Mesenchymal stem cell (in vitro differentiated cells and primary cell): ENCODE data around the gene APOD.
"Not testable (repeated sequence)": the region's sequence is repeated elsewhere in the genome, so short reads cannot be mapped to it uniquely, and the experiment has no call there.

Experiments
- DNase-seq: peaks from one replicate; pipeline ENCODE4 v3.0.0-alpha.2; 2013
- H2AFZ ChIP-seq: one replicate; pipeline ENCODE4 v1.6.1; 2013; ENCODE audit warnings: low read depth, mild to moderate bottlenecking, control low read depth, inconsistent platforms, low read length, moderate library complexity
- H2AK5ac ChIP-seq: 2 replicates; pipeline ENCODE4 v1.6.1; 2013; ENCODE audit warnings: low read length, moderate library complexity, mild to moderate bottlenecking, inconsistent platforms; ENCODE audit not compliant: severe bottlenecking
- H2BK120ac ChIP-seq: one replicate; pipeline ENCODE4 v1.6.1; 2013; ENCODE audit warnings: low read depth, mild to moderate bottlenecking, inconsistent platforms, low read length, moderate library complexity
- H2BK12ac ChIP-seq, 2 experiments: one replicate each; pipeline ENCODE4 v1.6.1; 2013; ENCODE audit warnings: inconsistent platforms in 2 of 2, low read length in 2 of 2, mild to moderate bottlenecking in 2 of 2, moderate library complexity in 2 of 2, control low read depth in 1 of 2
- H2BK15ac ChIP-seq: one replicate; pipeline ENCODE4 v1.6.1; 2013; ENCODE audit warnings: mild to moderate bottlenecking, low read depth, inconsistent platforms; ENCODE audit not compliant: poor library complexity, severe bottlenecking
- H2BK5ac ChIP-seq: 2 replicates; pipeline ENCODE4 v1.6.1; 2013; ENCODE audit warnings: low read depth, mild to moderate bottlenecking, low read length, control low read depth, inconsistent platforms; ENCODE audit not compliant: poor library complexity, severe bottlenecking
- H3K14ac ChIP-seq, 2 experiments: one replicate each; pipeline ENCODE4 v1.6.1; 2013; ENCODE audit warnings: inconsistent platforms in 2 of 2, low read length in 2 of 2, control low read depth in 1 of 2, mild to moderate bottlenecking in 1 of 2, moderate library complexity in 1 of 2
- H3K18ac ChIP-seq, 2 experiments: one replicate each; pipeline ENCODE4 v1.6.1; 2013; ENCODE audit warnings: inconsistent platforms in 2 of 2, low read length in 2 of 2, control low read depth in 1 of 2, low read depth in 1 of 2, mild to moderate bottlenecking in 1 of 2
- H3K23ac ChIP-seq, 2 experiments: one replicate each; pipeline ENCODE4 v1.6.1; 2013; ENCODE audit warnings: inconsistent platforms in 2 of 2, low read length in 2 of 2, mild to moderate bottlenecking in 2 of 2, moderate library complexity in 2 of 2, control low read depth in 1 of 2
- H3K27ac ChIP-seq: 2 replicates; pipeline ENCODE4 v1.5.1; 2013; ENCODE audit warnings: mild to moderate bottlenecking, moderate library complexity, low read length, control low read depth, inconsistent platforms; ENCODE audit not compliant: poor library complexity, severe bottlenecking
- H3K27me3 ChIP-seq, 2 experiments: 2 replicates each; pipeline versions ENCODE4 v1.6.1 to v1.7.0; 2013; ENCODE audit warnings: low read length in 2 of 2, mild to moderate bottlenecking in 2 of 2, moderate library complexity in 2 of 2, control low read depth in 1 of 2, inconsistent platforms in 1 of 2; ENCODE audit not compliant: control insufficient read depth in 1 of 2, insufficient read depth in 1 of 2
- H3K36me3 ChIP-seq, 2 experiments: 2 replicates each; pipeline versions ENCODE4 v1.6.1 to v1.7.0; 2013; ENCODE audit warnings: low read length in 2 of 2, control low read depth in 1 of 2, inconsistent platforms in 1 of 2, low read depth in 1 of 2, mild to moderate bottlenecking in 1 of 2; ENCODE audit not compliant: insufficient read depth in 2 of 2, control insufficient read depth in 1 of 2
- H3K4ac ChIP-seq, 2 experiments: one replicate each; pipeline ENCODE4 v1.6.1; 2013; ENCODE audit warnings: inconsistent platforms in 2 of 2, low read length in 2 of 2, mild to moderate bottlenecking in 2 of 2, moderate library complexity in 2 of 2, control low read depth in 1 of 2, low read depth in 1 of 2
- H3K4me1 ChIP-seq: 2 replicates; pipeline ENCODE4 v1.6.1; 2013; ENCODE audit warnings: low read depth, low read length, control low read depth; ENCODE audit not compliant: control insufficient read depth, insufficient read depth
- H3K4me2 ChIP-seq: 2 replicates; pipeline ENCODE4 v1.6.1; 2013; ENCODE audit warnings: low read length, mild to moderate bottlenecking, inconsistent platforms; ENCODE audit not compliant: poor library complexity, severe bottlenecking
- H3K4me3 ChIP-seq, 2 experiments: 2 replicates each; pipeline versions ENCODE4 v1.5.1 to v1.7.0; 2013; ENCODE audit warnings: low read length in 2 of 2, mild to moderate bottlenecking in 2 of 2, control low read depth in 1 of 2, low read depth in 1 of 2; ENCODE audit not compliant: insufficient read depth in 1 of 2
- H3K79me1 ChIP-seq: replicated peaks from 2 replicates; pipeline ENCODE4 v1.6.1; 2013; ENCODE audit warnings: mild to moderate bottlenecking, control low read depth, low read length, inconsistent platforms; ENCODE audit not compliant: poor library complexity, severe bottlenecking
- H3K9ac ChIP-seq: 2 replicates; pipeline ENCODE4 v1.7.0; 2013; ENCODE audit warnings: mild to moderate bottlenecking, low read length, moderate library complexity
- H3K9me3 ChIP-seq: 2 replicates; pipeline ENCODE4 v1.7.0; 2013; ENCODE audit warnings: mild to moderate bottlenecking, low read length; ENCODE audit not compliant: control insufficient read depth
- H4K8ac ChIP-seq: one replicate; pipeline ENCODE4 v1.6.1; 2013; ENCODE audit warnings: inconsistent platforms, mild to moderate bottlenecking, low read length, moderate library complexity
- H4K91ac ChIP-seq: one replicate; pipeline ENCODE4 v1.6.1; 2013; ENCODE audit warnings: mild to moderate bottlenecking, low read length, inconsistent platforms
- WGBS: methylation state at CpG from one replicate; pipeline ENCODE4 v1.1.7; 2013; ENCODE audit warnings: mixed read lengths; 5-methylcytosine and 5-hydroxymethylcytosine counted together

Gene APOD

GRCh38 chr3:195630938-195631495 lies 47.3 kb upstream of the APOD start:
- not testable (repeated sequence) for H2AK5ac ChIP-seq, H3K18ac ChIP-seq, H4K8ac ChIP-seq, H4K91ac ChIP-seq, H3K4me2 ChIP-seq, DNase-seq, H3K9me3 ChIP-seq, H3K23ac ChIP-seq, H3K9ac ChIP-seq, H3K79me1 ChIP-seq, H3K14ac ChIP-seq, H2BK120ac ChIP-seq, H2AFZ ChIP-seq, H2BK15ac ChIP-seq, H3K4me1 ChIP-seq, H3K36me3 ChIP-seq, H2BK5ac ChIP-seq, H2BK12ac ChIP-seq, H3K4me3 ChIP-seq, H3K27ac ChIP-seq, H3K4ac ChIP-seq
- H3K27me3 ChIP-seq: peaks cover 3 to 16% of the 10 kb centered on the region in 2 experiments
- WGBS: 100% methylated on average over 1 of the region's 13 CpGs

DNA sequence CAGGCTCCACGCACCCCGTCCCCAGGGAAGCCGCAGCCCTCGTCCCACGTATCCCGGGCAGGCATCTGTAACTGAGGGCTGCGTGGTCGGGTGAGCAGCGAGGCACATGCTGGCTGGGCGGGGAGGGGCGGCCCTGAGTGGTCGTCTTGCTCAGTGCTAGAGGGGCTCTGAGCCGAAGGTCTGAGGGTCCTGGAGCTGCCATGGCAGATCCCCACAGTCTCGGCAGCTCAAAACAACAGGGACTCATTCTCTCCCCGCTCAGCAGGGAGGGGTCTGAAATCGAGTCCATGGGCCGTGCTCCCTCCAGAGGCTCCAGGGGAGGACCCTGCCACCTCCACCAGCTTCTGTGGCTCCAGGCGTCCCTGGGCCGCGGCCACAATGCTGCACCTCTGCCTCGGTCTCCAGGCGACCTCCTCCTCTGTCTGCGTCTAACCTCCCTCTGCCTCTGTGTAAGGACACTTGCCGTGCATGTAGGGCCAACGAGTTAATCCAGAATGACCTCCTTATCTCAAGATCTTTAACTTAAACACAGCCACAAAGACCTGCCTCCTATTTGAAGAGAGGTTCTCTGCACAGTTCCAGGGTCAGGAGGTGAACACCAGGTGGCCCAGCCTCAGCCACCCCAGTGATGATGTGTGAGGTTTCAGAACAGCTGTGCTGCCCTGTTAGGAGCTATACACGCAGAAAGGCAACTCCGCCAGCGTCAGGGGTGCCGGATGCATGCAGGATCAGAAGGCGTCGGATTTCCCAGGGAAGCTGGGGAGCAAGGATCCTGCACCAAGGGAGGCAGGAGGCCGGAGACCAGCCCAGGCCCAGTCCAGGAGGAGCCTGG lies 46.6 kb upstream of the APOD start:
- peaks cover 3 to 16% of the 10 kb centered on the region in 2 experiments for H3K27me3 ChIP-seq
- WGBS: 93% methylated on average over 7 of the region's 32 CpGs

DNA sequence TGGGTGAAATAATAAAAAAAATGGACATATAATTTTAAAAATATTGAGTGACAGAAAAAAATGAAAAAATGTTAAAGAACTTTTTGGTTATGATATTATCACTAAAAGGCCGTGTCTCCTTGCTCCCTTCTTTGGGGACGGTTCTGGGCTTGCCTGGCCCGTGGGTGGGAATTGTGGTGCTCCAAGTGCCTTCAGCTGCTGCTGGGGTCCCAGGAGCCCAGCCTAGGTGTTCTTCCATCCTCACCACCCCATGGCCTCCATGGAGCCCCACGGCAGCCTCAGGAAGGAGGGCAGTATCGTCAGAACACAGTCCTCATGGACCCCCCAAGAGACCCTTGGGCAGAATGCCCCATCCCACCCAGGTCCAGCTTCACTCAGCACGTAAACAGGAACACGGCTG lies 45.9 kb upstream of the APOD start:
- not testable (repeated sequence) for DNase-seq, H2BK12ac ChIP-seq, H2AK5ac ChIP-seq, H3K36me3 ChIP-seq, H3K14ac ChIP-seq, H2BK120ac ChIP-seq, H4K8ac ChIP-seq, H3K18ac ChIP-seq, H3K4me2 ChIP-seq, H2BK5ac ChIP-seq, H3K9me3 ChIP-seq, H3K27ac ChIP-seq, H4K91ac ChIP-seq, H2AFZ ChIP-seq, H3K4me1 ChIP-seq, H3K23ac ChIP-seq, H2BK15ac ChIP-seq, H3K79me1 ChIP-seq, H3K4ac ChIP-seq, H3K4me3 ChIP-seq, H3K9ac ChIP-seq
- peaks cover 3 to 16% of the 10 kb centered on the region in 2 experiments for H3K27me3 ChIP-seq
- whole genome bisulfite sequencing: no CpG with 5 or more reads among the region's 7 CpGs

More for the DNA sequence above, 46.6 kb upstream of the APOD start:
- not testable (repeated sequence) for H3K23ac ChIP-seq, H3K27ac ChIP-seq, H2BK12ac ChIP-seq, H4K91ac ChIP-seq, H2BK15ac ChIP-seq, H2AFZ ChIP-seq, H4K8ac ChIP-seq, H3K4me2 ChIP-seq, H3K4me3 ChIP-seq, H2AK5ac ChIP-seq, H3K4me1 ChIP-seq, H3K4ac ChIP-seq, H3K9ac ChIP-seq, H3K36me3 ChIP-seq, H3K9me3 ChIP-seq, H3K79me1 ChIP-seq, H3K14ac ChIP-seq, H2BK120ac ChIP-seq, H2BK5ac ChIP-seq, H3K18ac ChIP-seq, DNase-seq

DNA sequence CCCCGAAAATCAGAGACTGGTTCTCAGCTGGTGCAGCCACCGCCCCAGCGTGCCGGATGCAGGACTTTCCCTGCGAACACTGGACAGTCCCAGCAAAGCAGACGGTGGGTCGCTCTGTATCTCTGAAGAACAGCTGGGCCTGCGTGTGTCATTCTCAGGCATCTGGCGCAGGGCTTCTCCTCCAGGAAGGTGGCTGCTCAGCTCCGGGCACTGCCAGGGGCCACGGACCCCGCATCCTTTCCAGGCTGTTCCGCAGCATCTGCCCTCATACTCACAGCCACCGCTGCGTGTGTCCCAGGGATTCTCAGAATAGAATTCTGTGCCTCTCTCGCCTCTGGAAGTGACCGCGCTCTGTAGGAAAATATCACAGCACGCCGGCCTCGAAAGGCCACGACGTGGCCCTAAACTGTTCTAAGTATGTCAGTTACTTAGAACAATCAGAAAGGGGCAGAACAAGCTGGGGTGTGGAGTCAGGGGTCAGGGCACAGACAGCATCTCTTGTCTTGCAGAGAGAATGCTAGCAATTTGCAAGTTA lies 44.7 kb upstream of the APOD start:
- H2BK5ac ChIP-seq, H3K27ac ChIP-seq, H2BK120ac ChIP-seq, H3K9me3 ChIP-seq, H3K9ac ChIP-seq, H3K23ac ChIP-seq, H4K91ac ChIP-seq, H3K18ac ChIP-seq, H2BK12ac ChIP-seq, H4K8ac ChIP-seq, H3K4me2 ChIP-seq, DNase-seq, H2AFZ ChIP-seq, H3K4me3 ChIP-seq, H2AK5ac ChIP-seq, H2BK15ac ChIP-seq, H3K36me3 ChIP-seq, H3K79me1 ChIP-seq, H3K4ac ChIP-seq, H3K14ac ChIP-seq, H3K4me1 ChIP-seq: not testable (repeated sequence)
- WGBS: 91% methylated on average over 22 of the region's 23 CpGs
- H3K27me3 ChIP-seq: peaks cover 3 to 16% of the 10 kb centered on the region in 2 experiments
